ENCODE data around the gene SMARCA1.

SMARCA1 gene

GRCh38 chrX:129511689-129512088, 11.6 kb downstream of the SMARCA1 start:
- TF ChIP-seq ZNF274 (IDR thresholded peaks at IDR 0.05; ENCODE audit: low read depth, low read length): no peak
- no peak overlapping the region for H3K4me3 ChIP-seq (ENCODE audit: low read length)

- no peak for TF ChIP-seq ZNF274 (IDR thresholded peaks at IDR 0.05; ENCODE audit: low read depth, low read length)
- no peak overlapping the region for H3K4me3 ChIP-seq (ENCODE audit: low read length)
Measured at GRCh38 chrX:129510331-129510730, 13.0 kb downstream of the SMARCA1 start.

GRCh38 chrX:129497146-129497843, 26.0 kb downstream of the SMARCA1 start:
- no peak for TF ChIP-seq ZNF274 (IDR thresholded peaks at IDR 0.05; ENCODE audit: low read depth, low read length)
- no peak overlapping the region for H3K4me3 ChIP-seq (ENCODE audit: low read length)

GRCh38 chrX:129496625-129497024, 26.7 kb downstream of the SMARCA1 start:
- TF ChIP-seq ZNF274 (IDR thresholded peaks at IDR 0.05; ENCODE audit: low read depth, low read length): no peak
- H3K4me3 ChIP-seq (ENCODE audit: low read length): no peak overlapping the region

- H3K4me3 ChIP-seq (ENCODE audit: low read length): no peak overlapping the region
- TF ChIP-seq ZNF274 (IDR thresholded peaks at IDR 0.05; ENCODE audit: low read depth, low read length): no peak
Measured at GRCh38 chrX:129495900-129496299, 27.4 kb downstream of the SMARCA1 start.

- no peak overlapping the region for H3K4me3 ChIP-seq (ENCODE audit: low read length)
- TF ChIP-seq ZNF274 (IDR thresholded peaks at IDR 0.05; ENCODE audit: low read depth, low read length): no peak
Measured at GRCh38 chrX:129494887-129495286, 28.4 kb downstream of the SMARCA1 start.

- no peak for TF ChIP-seq ZNF274 (IDR thresholded peaks at IDR 0.05; ENCODE audit: low read depth, low read length)
- H3K4me3 ChIP-seq (ENCODE audit: low read length): no peak overlapping the region
Measured at GRCh38 chrX:129493643-129494042, 29.6 kb downstream of the SMARCA1 start.

GRCh38 chrX:129490330-129490729, 33.0 kb downstream of the SMARCA1 start:
- H3K4me3 ChIP-seq (ENCODE audit: low read length): no peak overlapping the region
- TF ChIP-seq ZNF274 (IDR thresholded peaks at IDR 0.05; ENCODE audit: low read depth, low read length): no peak

GRCh38 chrX:129488359-129488758, 34.9 kb downstream of the SMARCA1 start:
- H3K4me3 ChIP-seq (ENCODE audit: low read length): no peak overlapping the region
- no peak for TF ChIP-seq ZNF274 (IDR thresholded peaks at IDR 0.05; ENCODE audit: low read depth, low read length)

GRCh38 chrX:129480889-129481288, 42.4 kb downstream of the SMARCA1 start:
- no peak overlapping the region for H3K4me3 ChIP-seq (ENCODE audit: low read length)
- no peak for TF ChIP-seq ZNF274 (IDR thresholded peaks at IDR 0.05; ENCODE audit: low read depth, low read length)

- H3K4me3 ChIP-seq (ENCODE audit: low read length): no peak overlapping the region
- TF ChIP-seq ZNF274 (IDR thresholded peaks at IDR 0.05; ENCODE audit: low read depth, low read length): no peak
Measured at GRCh38 chrX:129478516-129478915, 44.8 kb downstream of the SMARCA1 start.

- TF ChIP-seq ZNF274 (IDR thresholded peaks at IDR 0.05; ENCODE audit: low read depth, low read length): no peak
Measured at GRCh38 chrX:129472116-129472515, 51.2 kb downstream of the SMARCA1 start.

GRCh38 chrX:129462707-129463106, 60.6 kb downstream of the SMARCA1 start:
- H3K4me3 ChIP-seq (ENCODE audit: low read length): no peak overlapping the region
- TF ChIP-seq ZNF274 (IDR thresholded peaks at IDR 0.05; ENCODE audit: low read depth, low read length): no peak

More at GRCh38 chrX:129472116-129472515, 51.2 kb downstream of the SMARCA1 start:
- no peak overlapping the region for H3K4me3 ChIP-seq (ENCODE audit: low read length)

- H3K4me3 ChIP-seq (ENCODE audit: low read length): no peak overlapping the region
- no peak for TF ChIP-seq ZNF274 (IDR thresholded peaks at IDR 0.05; ENCODE audit: low read depth, low read length)
Measured at GRCh38 chrX:129461801-129462456, 61.4 kb downstream of the SMARCA1 start.

- H3K4me3 ChIP-seq (ENCODE audit: low read length): no peak overlapping the region
- no peak for TF ChIP-seq ZNF274 (IDR thresholded peaks at IDR 0.05; ENCODE audit: low read depth, low read length)
Measured at GRCh38 chrX:129452523-129452922, 70.8 kb downstream of the SMARCA1 start.

Data from GM08714 (cell line).